Gastrocnemius medialis (tissue), 4 donors: ENCODE measurements around the gene CGB7.

Experiments used
- CTCF ChIP-seq, 5 experiments: fragments of 450-650 bp in 3 of 5; fragments of 200-600 bp in 2 of 5; sonication (generic) in 2 of 5; IDR thresholded peaks in 4 of 5; conservative IDR thresholded peaks in 1 of 5; 1 replicate in 4 of 5; 2 replicates in 1 of 5; pipeline ENCODE4 v1.5.1; 2016 to 2019; ENCODE audit warnings: antibody characterized with exemption in 5 of 5, mild to moderate bottlenecking in 3 of 5, moderate library complexity in 3 of 5
- POLR2A ChIP-seq, 2 donors: fragments of 450-650 bp; IDR thresholded peaks; one replicate each; pipeline ENCODE4 v1.6.1; 2017; ENCODE audit warnings: antibody characterized with exemption in 2 of 2, mild to moderate bottlenecking in 2 of 2, moderate library complexity in 2 of 2

GRCh38 chr19:49019242-49019932 lies 38.2 kb downstream of the CGB7 start:
- TF ChIP-seq CTCF (IDR thresholded peaks at IDR 0.05 in 4 of 5, conservative IDR thresholded peaks at IDR 0.05 in 1 of 5) (no peak), POLR2A (IDR thresholded peaks at IDR 0.05) (no peak)
